SK-MEL-5 (cell line): ENCODE data around the gene PUS1. TPM values are rescaled to one million over a fixed set of nuclear protein-coding genes. Genes with fewer than 3 reads are reported as not detected.

Experiments used
- DNase-seq: peaks from one replicate; pipeline ENCODE4 v3.0.0-alpha.2; 2016; ENCODE audit warnings: low read depth, low spot score
- in situ Hi-C: cut with HindIII; loops from 2 replicates; pipeline ENCODE4 v1.10.0; 2016; ENCODE audit warnings: low sequenced_read_pairs, high pct_unique_total_duplicates, low pct_unique_long_range_greater_than_20kb
- total RNA-seq: library from RNA; depleted of rRNA; stranded (reverse); fragments of >200 nt; shearing (Covaris generic); gene quantifications from 2 replicates; pipeline ENCODE4 v1.2.3, GENCODE V29; 2014

Gene PUS1
- total RNA-seq, 1 experiment from 2014 or later, result 27.8 TPM

DNA sequence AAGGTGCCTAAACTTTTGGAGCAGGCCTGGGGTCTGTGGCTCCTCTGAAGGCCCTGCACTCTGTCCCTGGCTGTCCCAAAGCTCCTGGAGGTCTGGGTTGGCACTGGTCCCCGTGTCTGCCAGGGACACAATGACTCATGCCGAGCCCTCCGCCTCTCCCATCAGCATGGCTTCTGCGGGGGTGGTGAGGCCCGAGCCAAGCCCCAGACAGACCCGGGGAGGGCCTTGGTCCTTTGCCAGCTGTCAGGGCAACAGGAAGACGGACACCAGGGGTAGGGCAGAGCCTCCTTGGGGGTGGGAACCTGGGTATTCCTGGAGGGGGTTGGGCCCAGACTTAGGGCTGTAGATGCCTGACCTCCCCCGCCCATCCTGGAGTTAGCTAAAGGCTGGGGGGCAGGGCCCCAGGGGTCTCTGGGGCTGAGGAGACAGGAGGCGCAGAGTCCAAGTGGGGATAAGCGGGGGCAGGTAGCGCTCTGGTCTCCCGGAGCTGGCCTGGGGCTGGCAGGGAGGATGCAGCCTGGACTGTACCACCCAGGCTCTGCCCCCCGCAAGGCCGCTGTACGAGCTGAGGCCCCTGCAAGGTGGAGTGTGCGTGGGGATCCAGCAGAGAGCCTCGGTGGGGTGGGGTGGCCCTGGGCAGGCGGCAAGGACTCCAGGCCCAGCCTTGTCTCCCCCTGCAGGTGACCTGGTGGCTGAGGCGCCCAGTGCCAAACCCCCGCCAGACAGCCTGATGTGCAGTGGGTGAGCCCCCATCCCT lies 16.4 kb upstream of the PUS1 start:
- in situ Hi-C loops, result no loop called here
- no peak for DNase-seq

- in situ Hi-C loops, result no loop called here
- no peak for DNase-seq
These were observed 15.4 kb upstream of the PUS1 start for GRCh38 chr12:131913666-131914065.

GRCh38 chr12:131914179-131914702 lies 14.8 kb upstream of the PUS1 start:
- DNase-seq, result no peak
- in situ Hi-C loops, result no loop called here

DNA sequence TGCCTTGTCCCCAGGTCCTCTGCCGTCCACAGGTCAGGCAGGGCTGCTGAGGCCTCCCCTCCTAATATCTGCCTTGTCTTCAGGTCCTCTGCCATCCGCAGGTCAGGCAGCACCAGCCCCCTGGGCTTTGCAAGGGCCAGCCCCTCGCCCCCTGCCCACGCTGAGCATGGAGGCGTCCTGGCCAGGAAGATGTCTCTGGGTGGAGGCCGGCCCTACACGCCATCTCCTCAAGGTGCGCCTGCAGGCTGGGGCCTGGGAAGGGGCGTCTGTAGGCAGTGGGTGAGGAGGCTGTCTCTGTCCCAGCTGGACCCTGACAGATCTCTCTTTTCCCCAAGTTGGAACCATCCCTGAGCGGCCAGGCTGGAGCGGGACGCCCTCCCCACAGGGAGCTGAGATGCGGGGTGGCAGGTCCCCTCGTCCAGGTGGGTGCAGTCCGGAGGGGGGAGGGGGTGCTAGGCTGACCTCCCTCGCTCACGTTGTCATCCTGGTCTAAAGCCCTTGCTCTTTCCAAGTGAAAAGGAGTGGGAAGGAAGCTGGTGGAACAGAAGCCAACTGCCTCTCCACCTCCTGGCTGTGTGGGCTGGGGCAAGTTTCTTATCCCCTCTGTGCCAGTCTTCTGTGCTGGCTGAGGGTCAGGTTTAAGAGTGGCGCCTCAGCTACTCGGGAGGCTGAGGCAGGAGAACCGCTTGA lies 13.9 kb upstream of the PUS1 start:
- in situ Hi-C loops, result no loop called here
- DNase-seq, result no peak

DNA sequence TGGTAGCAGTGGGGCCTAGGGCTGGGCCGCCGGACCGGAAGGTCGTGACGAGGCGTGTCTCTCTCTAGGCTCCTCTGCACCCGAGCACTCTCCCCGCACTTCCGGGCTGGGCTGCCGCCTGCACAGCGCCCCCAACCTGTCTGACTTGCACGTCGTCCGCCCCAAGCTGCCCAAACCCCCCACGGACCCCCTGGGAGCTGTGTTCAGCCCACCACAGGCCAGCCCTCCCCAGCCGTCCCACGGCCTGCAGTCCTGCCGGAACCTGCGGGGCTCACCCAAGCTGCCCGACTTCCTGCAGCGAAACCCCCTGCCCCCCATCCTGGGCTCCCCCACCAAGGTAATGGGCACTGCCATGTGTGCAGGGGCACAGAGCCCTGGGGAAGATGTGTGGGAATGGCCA lies 13.3 kb upstream of the PUS1 start:
- in situ Hi-C loops, result no loop called here
- no peak for DNase-seq

- DNase-seq, result no peak
- in situ Hi-C loops, result no loop called here
These were observed 12.6 kb upstream of the PUS1 start for GRCh38 chr12:131916306-131917138.

- no peak for DNase-seq
- in situ Hi-C loops, result no loop called here
These were observed 11.9 kb upstream of the PUS1 start for GRCh38 chr12:131917139-131917710.

DNA sequence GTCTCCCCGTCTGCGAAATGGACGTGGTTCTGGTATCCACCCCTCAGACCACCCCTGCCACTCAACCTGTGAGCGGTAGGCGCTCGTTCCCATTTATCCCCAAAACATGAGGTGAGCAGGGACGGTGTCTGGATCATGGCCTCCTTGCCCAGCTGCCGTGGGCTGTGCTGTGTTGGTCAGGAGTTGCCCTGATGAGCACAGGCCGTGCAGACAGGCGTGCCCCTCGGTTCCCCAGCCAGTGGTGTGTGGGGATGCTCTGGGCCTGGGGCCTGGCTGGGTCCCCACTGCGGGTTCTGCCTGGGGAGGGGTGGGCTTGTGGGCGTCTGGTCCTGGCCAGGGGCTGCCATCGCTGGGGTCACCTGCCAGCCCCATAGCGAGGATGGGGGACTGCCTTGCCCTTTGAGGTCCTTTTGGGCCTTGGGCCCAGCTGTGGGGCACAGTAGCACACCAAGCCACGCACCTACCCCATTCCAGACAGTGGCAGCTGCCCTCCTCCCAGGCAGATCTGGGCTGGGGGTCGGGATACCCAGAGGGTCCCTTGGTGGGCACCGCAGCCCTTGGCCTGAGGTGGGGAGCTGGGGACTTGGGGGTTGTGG lies 11.3 kb upstream of the PUS1 start:
- in situ Hi-C loops, result no loop called here
- DNase-seq, result no peak

DNA sequence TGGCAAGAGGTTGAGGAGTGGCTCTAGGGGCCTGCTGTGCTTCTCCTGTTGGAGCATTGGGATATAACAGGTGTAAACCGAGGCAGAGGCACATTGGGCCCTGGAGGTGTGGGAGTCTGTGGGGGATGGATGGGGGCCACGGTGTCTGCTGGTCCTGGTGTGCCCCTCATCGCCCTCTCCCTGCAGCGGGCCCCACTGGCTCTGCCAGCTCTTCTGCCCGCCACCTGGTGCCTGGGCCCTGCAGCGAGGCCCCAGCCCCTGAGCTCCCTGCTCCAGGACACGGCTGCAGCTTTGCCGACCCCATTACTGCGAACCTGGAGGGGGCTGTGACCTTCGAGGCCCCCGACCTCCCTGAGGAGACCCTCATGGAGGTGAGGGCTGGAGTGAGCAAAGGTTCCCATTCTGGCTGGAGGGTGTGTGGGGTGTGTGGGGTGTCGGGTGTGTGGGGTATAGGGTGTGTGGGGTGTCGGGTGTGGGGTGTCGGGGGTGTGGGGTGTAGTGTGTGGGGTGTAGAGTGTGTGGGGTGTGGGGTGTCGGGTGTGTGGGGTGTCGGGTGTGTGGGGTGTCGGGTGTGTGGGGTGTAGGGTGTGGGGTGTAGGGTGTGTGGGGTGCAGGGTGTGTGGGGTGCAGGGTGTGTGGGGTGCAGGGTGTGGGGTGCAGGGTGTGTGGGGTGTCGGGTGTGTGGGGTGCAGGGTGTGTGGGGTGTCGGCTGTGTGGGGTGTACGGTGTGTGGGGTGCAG lies 10.6 kb upstream of the PUS1 start:
- no peak for DNase-seq
- in situ Hi-C loops, result no loop called here

GRCh38 chr12:131919051-131919347 lies 10.1 kb upstream of the PUS1 start:
- in situ Hi-C loops, result no loop called here
- no peak for DNase-seq

- in situ Hi-C loops, result no loop called here
- no peak for DNase-seq
These were observed 9.5 kb upstream of the PUS1 start for GRCh38 chr12:131919366-131920156.

DNA sequence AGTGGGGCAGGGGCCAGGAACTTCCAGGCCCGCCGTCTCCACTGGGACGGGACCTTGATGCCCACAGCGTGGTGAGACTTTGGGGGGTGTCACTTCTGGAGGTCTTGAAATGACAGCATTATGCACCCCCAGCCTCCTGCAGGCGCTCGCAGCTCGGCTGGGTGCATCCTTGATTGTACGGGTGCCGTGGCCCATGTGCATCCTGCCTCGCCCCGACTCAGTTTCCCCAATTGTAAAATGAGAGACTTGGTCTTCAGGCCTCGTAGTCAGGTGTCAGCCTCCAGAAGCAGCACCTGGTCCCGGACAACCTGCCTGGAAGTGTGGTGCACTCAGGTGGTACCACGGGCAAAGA lies 8.9 kb upstream of the PUS1 start:
- DNase-seq, result no peak
- in situ Hi-C loops, result no loop called here

- in situ Hi-C loops, result no loop called here
These were observed 7.9 kb upstream of the PUS1 start for GRCh38 chr12:131920902-131921840.

DNA sequence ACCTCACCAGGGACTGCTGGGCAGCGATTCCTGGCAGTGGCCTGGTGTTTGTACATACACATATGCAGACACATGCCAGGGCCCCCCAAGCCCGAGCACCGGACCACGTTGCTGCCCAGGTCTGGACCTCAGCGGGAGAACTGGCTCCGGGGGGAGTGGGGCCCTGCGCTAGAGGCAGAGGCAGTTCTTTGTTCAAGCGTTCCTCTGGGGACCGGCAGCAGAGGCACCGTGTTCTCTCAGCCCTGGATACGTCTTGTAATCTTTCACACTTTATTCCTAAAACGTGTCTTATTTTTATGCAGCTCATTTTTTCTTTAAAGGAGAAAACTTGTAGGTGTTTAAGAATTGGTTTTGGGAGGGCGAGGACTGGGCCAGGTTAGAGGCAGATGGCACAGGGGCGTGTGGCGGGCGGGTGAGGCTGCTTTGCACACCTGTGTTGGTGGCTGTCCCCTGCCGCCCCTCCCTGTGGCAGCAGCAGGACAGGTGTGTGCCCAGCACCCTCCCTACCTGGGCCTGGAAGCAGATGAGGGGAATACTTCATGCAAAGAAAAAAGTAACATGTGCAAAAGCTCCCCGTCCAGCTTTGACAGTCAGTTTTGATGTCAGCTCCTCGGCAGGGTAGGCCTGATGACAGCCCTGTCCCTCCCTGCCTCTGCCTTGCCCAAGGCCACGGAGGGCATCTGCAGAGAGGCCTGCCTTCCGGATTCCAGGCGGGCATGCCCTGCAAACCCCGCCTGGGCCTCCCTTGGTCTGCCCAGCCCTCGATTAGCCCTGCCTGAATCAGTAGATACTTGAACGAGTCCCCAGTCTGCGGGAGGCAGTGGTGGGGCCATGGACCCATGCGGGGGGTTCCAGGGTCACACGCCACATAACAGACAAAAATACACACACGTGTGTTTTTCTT lies 7.0 kb upstream of the PUS1 start:
- DNase-seq, result no peak
- in situ Hi-C loops, result no loop called here

More at GRCh38 chr12:131920902-131921840, 7.9 kb upstream of the PUS1 start:
- no peak for DNase-seq

DNA sequence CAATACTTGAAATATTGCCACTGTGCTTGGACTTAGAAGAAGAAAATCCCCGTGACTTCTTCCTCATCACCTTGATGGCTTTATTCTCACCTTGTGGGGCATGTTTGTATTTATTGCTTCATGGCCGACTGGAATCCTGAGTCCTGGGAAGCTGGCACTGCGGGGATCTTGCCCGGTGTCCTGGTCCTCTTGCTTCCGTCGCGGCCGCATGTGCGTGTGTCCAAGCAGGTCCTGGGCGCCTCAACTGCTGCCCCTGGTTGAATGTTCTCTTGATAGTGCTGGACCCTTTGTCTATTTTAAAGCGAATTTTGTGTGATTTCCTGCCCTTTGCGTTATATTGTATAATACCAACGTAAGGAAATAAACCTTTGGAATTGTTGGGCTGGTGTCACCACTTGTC lies 6.3 kb upstream of the PUS1 start:
- in situ Hi-C loops, result no loop called here
- DNase-seq, result no peak
